Thyroid gland (tissue), 4 donors: ENCODE results near the gene SERPINB1.

Source experiments
- POLR2A ChIP-seq, 2 donors: fragments of 450-650 bp; IDR thresholded peaks; one replicate each; pipeline ENCODE4 v1.6.1; 2017; ENCODE audit warnings: antibody characterized with exemption in 2 of 2, mild to moderate bottlenecking in 2 of 2, moderate library complexity in 1 of 2
- TF ChIP-seq, protein P1 (sequence below), 6 experiments: fragments of 200-600 bp in 3 of 6; fragments of 450-650 bp in 3 of 6; sonication (generic) in 3 of 6; IDR thresholded peaks; one replicate each; pipeline ENCODE4 v1.5.1; 2016 to 2019; ENCODE audit warnings: antibody characterized with exemption in 6 of 6, mild to moderate bottlenecking in 2 of 6, inconsistent platforms in 1 of 6, moderate library complexity in 1 of 6

DNA sequence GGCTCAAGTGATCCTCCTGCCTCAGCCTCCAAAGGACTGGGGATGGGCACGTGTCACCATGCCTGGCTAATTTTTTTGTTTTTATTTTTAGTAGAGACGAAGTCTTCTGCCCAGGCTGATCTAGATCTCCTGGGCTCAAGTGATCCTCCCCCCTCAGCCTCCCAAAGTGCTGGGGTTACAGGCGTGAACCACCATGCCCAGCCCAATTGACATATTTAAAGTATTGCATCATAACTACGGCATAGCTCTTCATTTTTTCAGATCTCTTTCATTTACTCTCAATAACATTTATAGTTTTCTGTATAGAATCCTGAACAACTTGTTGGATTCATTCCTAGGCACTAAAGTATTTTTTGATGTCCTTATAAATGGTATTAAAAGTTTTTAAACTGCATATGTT is 13.0 kb downstream of the SERPINB1 start:
- no peak for TF ChIP-seq POLR2A (IDR thresholded peaks at IDR 0.05)
- TF ChIP-seq, protein P1, sequence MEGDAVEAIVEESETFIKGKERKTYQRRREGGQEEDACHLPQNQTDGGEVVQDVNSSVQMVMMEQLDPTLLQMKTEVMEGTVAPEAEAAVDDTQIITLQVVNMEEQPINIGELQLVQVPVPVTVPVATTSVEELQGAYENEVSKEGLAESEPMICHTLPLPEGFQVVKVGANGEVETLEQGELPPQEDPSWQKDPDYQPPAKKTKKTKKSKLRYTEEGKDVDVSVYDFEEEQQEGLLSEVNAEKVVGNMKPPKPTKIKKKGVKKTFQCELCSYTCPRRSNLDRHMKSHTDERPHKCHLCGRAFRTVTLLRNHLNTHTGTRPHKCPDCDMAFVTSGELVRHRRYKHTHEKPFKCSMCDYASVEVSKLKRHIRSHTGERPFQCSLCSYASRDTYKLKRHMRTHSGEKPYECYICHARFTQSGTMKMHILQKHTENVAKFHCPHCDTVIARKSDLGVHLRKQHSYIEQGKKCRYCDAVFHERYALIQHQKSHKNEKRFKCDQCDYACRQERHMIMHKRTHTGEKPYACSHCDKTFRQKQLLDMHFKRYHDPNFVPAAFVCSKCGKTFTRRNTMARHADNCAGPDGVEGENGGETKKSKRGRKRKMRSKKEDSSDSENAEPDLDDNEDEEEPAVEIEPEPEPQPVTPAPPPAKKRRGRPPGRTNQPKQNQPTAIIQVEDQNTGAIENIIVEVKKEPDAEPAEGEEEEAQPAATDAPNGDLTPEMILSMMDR (IDR thresholded peaks at IDR 0.05), result no peak
